ENCODE measurements around the gene SPC25.
"Not testable (repeated sequence)": the region's sequence is repeated elsewhere in the genome, so short reads cannot be mapped to it uniquely, and the experiment has no call there.

DNA sequence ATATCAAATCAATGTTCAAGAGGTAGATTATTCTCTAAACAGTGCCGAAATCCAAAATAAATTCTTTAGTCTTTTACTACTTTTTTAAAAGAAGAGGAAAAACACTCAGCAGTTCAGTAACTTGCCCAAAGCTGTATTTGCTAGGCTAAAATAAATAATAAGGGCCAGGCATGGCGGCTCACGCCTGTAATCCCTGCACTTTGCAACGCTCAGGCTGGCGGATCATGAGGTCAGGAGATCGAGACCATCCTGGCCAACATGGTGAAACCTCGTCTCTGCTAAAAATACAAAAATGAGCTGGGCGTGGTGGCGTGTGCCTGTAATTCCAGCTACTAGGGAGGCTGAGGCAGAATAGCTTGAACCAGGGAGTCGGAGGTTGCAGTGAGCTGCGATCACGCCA lies 8.1 kb downstream of the SPC25 start:
- TF ChIP-seq POLR2A (IDR thresholded peaks at IDR 0.05): not testable (repeated sequence)
- TF ChIP-seq, protein P1, sequence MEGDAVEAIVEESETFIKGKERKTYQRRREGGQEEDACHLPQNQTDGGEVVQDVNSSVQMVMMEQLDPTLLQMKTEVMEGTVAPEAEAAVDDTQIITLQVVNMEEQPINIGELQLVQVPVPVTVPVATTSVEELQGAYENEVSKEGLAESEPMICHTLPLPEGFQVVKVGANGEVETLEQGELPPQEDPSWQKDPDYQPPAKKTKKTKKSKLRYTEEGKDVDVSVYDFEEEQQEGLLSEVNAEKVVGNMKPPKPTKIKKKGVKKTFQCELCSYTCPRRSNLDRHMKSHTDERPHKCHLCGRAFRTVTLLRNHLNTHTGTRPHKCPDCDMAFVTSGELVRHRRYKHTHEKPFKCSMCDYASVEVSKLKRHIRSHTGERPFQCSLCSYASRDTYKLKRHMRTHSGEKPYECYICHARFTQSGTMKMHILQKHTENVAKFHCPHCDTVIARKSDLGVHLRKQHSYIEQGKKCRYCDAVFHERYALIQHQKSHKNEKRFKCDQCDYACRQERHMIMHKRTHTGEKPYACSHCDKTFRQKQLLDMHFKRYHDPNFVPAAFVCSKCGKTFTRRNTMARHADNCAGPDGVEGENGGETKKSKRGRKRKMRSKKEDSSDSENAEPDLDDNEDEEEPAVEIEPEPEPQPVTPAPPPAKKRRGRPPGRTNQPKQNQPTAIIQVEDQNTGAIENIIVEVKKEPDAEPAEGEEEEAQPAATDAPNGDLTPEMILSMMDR (IDR thresholded peaks at IDR 0.05): not testable (repeated sequence)

All from breast epithelium (tissue), 3 donors.